ENCODE data around the gene NTF3.

DNA sequence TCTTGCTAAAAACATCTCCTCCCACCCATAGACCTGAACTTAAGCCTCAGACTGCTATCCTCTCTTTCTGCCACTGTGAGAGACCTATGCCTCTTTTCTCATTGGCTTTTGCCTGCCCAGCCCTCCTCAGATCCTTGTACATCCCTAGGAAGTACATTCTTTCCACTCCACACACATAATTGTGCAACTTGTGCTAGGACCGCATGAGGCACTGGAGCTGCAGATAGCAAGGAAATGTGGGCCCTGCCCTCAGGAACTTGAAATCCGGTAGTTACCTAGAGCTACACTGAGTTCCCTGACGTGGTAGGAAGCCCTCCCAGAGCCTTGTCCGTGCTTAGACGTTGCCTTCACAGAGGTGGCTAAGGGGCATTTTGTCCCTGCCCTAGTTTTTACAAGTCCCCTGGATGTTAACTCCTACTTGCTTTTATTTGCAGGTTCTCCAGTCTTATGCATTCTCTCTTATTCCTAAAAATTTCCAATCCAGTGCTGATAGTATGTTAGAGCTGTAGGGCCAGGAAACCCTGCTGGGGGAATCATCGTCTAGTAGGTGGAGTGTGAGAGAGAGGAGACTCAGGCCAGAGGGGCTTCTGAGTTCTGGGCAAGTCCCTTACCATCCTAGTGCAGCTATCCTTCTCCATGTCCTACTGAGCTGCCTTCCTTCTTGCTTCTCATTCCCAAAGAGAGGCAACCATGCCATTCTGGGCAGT lies 41.3 kb downstream of the NTF3 start:
- TF ChIP-seq, protein P1, sequence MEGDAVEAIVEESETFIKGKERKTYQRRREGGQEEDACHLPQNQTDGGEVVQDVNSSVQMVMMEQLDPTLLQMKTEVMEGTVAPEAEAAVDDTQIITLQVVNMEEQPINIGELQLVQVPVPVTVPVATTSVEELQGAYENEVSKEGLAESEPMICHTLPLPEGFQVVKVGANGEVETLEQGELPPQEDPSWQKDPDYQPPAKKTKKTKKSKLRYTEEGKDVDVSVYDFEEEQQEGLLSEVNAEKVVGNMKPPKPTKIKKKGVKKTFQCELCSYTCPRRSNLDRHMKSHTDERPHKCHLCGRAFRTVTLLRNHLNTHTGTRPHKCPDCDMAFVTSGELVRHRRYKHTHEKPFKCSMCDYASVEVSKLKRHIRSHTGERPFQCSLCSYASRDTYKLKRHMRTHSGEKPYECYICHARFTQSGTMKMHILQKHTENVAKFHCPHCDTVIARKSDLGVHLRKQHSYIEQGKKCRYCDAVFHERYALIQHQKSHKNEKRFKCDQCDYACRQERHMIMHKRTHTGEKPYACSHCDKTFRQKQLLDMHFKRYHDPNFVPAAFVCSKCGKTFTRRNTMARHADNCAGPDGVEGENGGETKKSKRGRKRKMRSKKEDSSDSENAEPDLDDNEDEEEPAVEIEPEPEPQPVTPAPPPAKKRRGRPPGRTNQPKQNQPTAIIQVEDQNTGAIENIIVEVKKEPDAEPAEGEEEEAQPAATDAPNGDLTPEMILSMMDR (IDR thresholded peaks at IDR 0.05; ENCODE audit: low read depth, low read length), result no peak
- TF ChIP-seq EZH2phosphoT487 (IDR thresholded peaks at IDR 0.05; ENCODE audit: low read depth), result no peak
